K562 (cell line): ENCODE measurements around the gene HK1. TPM values are rescaled to one million over a fixed set of nuclear protein-coding genes. Genes with fewer than 3 reads are reported as not detected.
"Not testable (repeated sequence)": the region's sequence is repeated elsewhere in the genome, so short reads cannot be mapped to it uniquely, and the experiment has no call there.

ENCODE experiments used
- ATAC-seq: fragments of 200-7000 bp; cut with Tn5 transposase; 3 replicates; pipeline ENCODE4 v1.9.1; 2020; ENCODE audit warnings: moderate library complexity
- BruUV-seq: library from RNA; stranded (reverse); fragments of 400-500 nt; replicated peaks from 2 replicates; lab custom pipeline; 2021; lab: Mats Ljungman, UMichigan
- CTCF ChIA-PET: fragments of 300-600 bp; formaldehyde crosslinking; extraction: SDS; loops from one replicate; lab custom pipeline; 2021; ENCODE audit warnings: low intra/inter-chr PET ratio; lab: Yijun Ruan, JAX
- POLR2A ChIA-PET: fragments of 300-600, 350-650 bp; sonication (Branson Sonifier 250); formaldehyde crosslinking; extraction: SDS; loops from one replicate; lab custom pipeline; 2021; ENCODE audit warnings: antibody characterized with exemption, inconsistent platforms; lab: Yijun Ruan, JAX
- DNase-seq, 4 experiments: peaks; one replicate each; pipeline versions ENCODE4 v3.0.0 to v3.0.0-alpha.2; 2011 to 2018; ENCODE audit warnings: low spot score in 3 of 4, mixed read lengths in 3 of 4; ENCODE audit errors: extremely low read depth in 1 of 4
- FAIRE-seq: peaks from 2 replicates; lab custom pipeline; 2011; peaks lifted over from hg19 to GRCh38; lab: Jason Lieb, UNC
- H2AFZ ChIP-seq: 2 replicates; pipeline ENCODE4 v1.6.0; 2011; ENCODE audit warnings: low read depth, low read length, control low read depth, inconsistent platforms
- H3K27ac ChIP-seq: fragments of 200-600 bp; 3 replicates; pipeline ENCODE4 v1.8.0; 2011; ENCODE audit warnings: low read depth, mild to moderate bottlenecking, control low read depth, inconsistent platforms, low read length, moderate library complexity, mixed read lengths; ENCODE audit errors: extremely low read depth
- H3K27me3 ChIP-seq, 2 experiments: fragments of 300-600 bp in 1 of 2; 2 replicates in 1 of 2; 3 replicates in 1 of 2; pipeline versions ENCODE4 v1.6.0 to v1.8.0; 2011; ENCODE audit warnings: inconsistent platforms in 2 of 2, low read length in 2 of 2, mild to moderate bottlenecking in 1 of 2, mixed read lengths in 1 of 2, moderate library complexity in 1 of 2; ENCODE audit not compliant: control insufficient read depth in 2 of 2, insufficient read depth in 2 of 2
- H3K36me3 ChIP-seq: fragments of 300-600 bp; 3 replicates; pipeline ENCODE4 v1.8.0; 2011; ENCODE audit warnings: mild to moderate bottlenecking, low read length, inconsistent platforms; ENCODE audit not compliant: control insufficient read depth, insufficient read depth
- H3K4me1 ChIP-seq, 2 experiments: fragments of 200-600 bp in 1 of 2; replicated peaks in 1 of 2; 2 replicates in 1 of 2; 3 replicates in 1 of 2; pipeline versions ENCODE4 v1.5.1 to v1.8.0; 2011; ENCODE audit warnings: inconsistent platforms in 2 of 2, low read length in 2 of 2, mild to moderate bottlenecking in 1 of 2, mixed read lengths in 1 of 2, moderate library complexity in 1 of 2; ENCODE audit not compliant: control insufficient read depth in 2 of 2, insufficient read depth in 2 of 2
- H3K4me2 ChIP-seq: 2 replicates; pipeline ENCODE4 v1.6.1; 2011; ENCODE audit warnings: low read length, control low read depth, inconsistent platforms, mixed read lengths; ENCODE audit not compliant: insufficient read depth
- H3K4me3 ChIP-seq: fragments of 200-600 bp; sonication (generic), shearing (Covaris generic); 2 replicates; pipeline ENCODE4 v1.5.1; 2016; ENCODE audit warnings: control low read depth, inconsistent platforms
- H3K79me2 ChIP-seq: fragments of 200-600 bp; 3 replicates; pipeline ENCODE4 v1.8.0; 2011; ENCODE audit warnings: low read length, inconsistent platforms; ENCODE audit not compliant: control insufficient read depth, insufficient read depth
- H3K9ac ChIP-seq, 2 experiments: 2 replicates each; pipeline versions ENCODE4 v1.6.0 to v1.6.1; 2011; ENCODE audit warnings: low read depth in 2 of 2, low read length in 2 of 2, control low read depth in 1 of 2, inconsistent platforms in 1 of 2, mild to moderate bottlenecking in 1 of 2, mixed read lengths in 1 of 2; ENCODE audit not compliant: insufficient read depth in 1 of 2
- H3K9me1 ChIP-seq: one replicate; pipeline ENCODE4 v1.6.0; 2011; ENCODE audit warnings: inconsistent platforms, mild to moderate bottlenecking, low read length, moderate library complexity; ENCODE audit not compliant: control insufficient read depth, insufficient read depth
- H3K9me3 ChIP-seq: replicated peaks from 2 replicates; pipeline ENCODE4 v1.5.1; 2011; ENCODE audit warnings: low read depth, low read length, inconsistent platforms; ENCODE audit not compliant: control insufficient read depth, insufficient read depth
- H4K20me1 ChIP-seq: replicated peaks from 2 replicates; pipeline ENCODE4 v1.6.1; 2011; ENCODE audit warnings: low read length, inconsistent platforms, mixed read lengths; ENCODE audit not compliant: control insufficient read depth, insufficient read depth
- ELF1 ChIP-seq: fragments of 200-800 bp; sonication (Bioruptor generic); IDR thresholded peaks from 2 replicates; pipeline ENCODE4 v1.6.1; 2016; ENCODE audit warnings: missing genetic modification characterization, missing compliant biosample characterization
- PYGO2 ChIP-seq: fragments of 450-650 bp; IDR thresholded peaks from 2 replicates; pipeline ENCODE4 v1.6.1; 2016; ENCODE audit warnings: mild to moderate bottlenecking, missing genetic modification characterization, moderate library complexity, missing compliant biosample characterization
- ZNF609 ChIP-seq: sonication (generic); formaldehyde crosslinking; IDR thresholded peaks from 2 replicates; pipeline ENCODE4 v1.8.1; 2023; ENCODE audit warnings: missing genetic modification reagents, mild to moderate bottlenecking, borderline replicate concordance
- ZNF780A ChIP-seq: fragments of 250-450 bp; sonication (Bioruptor Pico); IDR thresholded peaks from 2 replicates; pipeline ENCODE4 v1.5.0; 2021; ENCODE audit warnings: mild to moderate bottlenecking
- WGBS: fragments of 100-300 bp; shearing (Covaris generic); methylation state at CpG from one replicate; pipeline ENCODE4 v1.1.6; 2016; ENCODE audit warnings: low coverage, mixed read lengths; ENCODE audit not compliant: insufficient coverage; ENCODE audit errors: missing lambda C conversion rate; 5-methylcytosine and 5-hydroxymethylcytosine counted together
- in situ Hi-C: fragments of 300-500 bp; cut with MboI; formaldehyde crosslinking; loops from 4 replicates; pipeline ENCODE4 v1.15.0; 2018; ENCODE audit warnings: inconsistent platforms, mixed read lengths
- intact Hi-C: fragments of 100-400 bp; cut with micrococcal nuclease; formaldehyde crosslinking; loops from 2 replicates; pipeline ENCODE4 v1.14.2; 2022
- polyA plus RNA-seq, 8 experiments: library from polyadenylated mRNA; depleted of rRNA in 4 of 8; stranded (reverse) in 5 of 8; unstranded in 3 of 8; fragments of >200 nt; fragmentation: Nextera tagmentation in 2 of 8; fragmentation: Illumina TruSeq in 1 of 8; extraction: Ambion mirVana in 2 of 8; extraction: Trizol in 1 of 8; gene quantifications; 2 replicates each; pipeline versions ENCODE4 v1.2.1 to v1.2.3, GENCODE V29; 2011 to 2014; ENCODE audit warnings: inconsistent platforms in 1 of 8, missing spikeins in 1 of 8
- total RNA-seq, 7 experiments: library from RNA; depleted of rRNA in 6 of 7; stranded (reverse); fragments of >200 nt in 6 of 7; fragmentation: Illumina TruSeq in 2 of 7; extraction: Trizol in 2 of 7; gene quantifications; 2 replicates each; pipeline versions ENCODE4 v1.2.1 to v1.2.3, GENCODE V29; 2011 to 2021; ENCODE audit warnings: low replicate concordance in 1 of 7

HK1 gene
- total and polyA plus RNA-seq, 9 of the 15 experiments (the other 6 are each of a cell fraction or from before 2014, with no cell fraction given): 29.2 to 444 (median 193) TPM

GRCh38 chr10:69250041-69250440 lies 28.3 kb upstream of the HK1 start:
- POLR2A ChIA-PET: interaction anchor here (0.5 to 0.7 kb wide), 3 partner anchors 75 to 1271 kb away, joined by 3 read pairs; no protein-coding TSS in a partner anchor
- Histone ChIP-seq H3K27ac (no peak overlapping the region), H3K4me1 (peaks cover 0 to 16% of the 10 kb centered on the region in 2 experiments; a peak in 2 of 5 replicates), H3K36me3 (no peaks in the 10 kb centered on the region), H3K4me2 (no peak overlapping the region), H2AFZ (peak overlapping the region; percentile 34; the same call in 1 of the 2 replicates), H3K27me3 (no peaks in the 10 kb centered on the region), H3K9me1 (no peaks in the 10 kb centered on the region), H3K79me2 (no peaks in the 10 kb centered on the region), H3K9me3 (no peaks in the 10 kb centered on the region), H3K4me3 (no peak overlapping the region), H4K20me1 (no peaks in the 10 kb centered on the region)
- no peak for FAIRE-seq
- intact Hi-C loops: no loop called here
- 73% methylated on average over 10 of the region's 14 CpGs for WGBS
- CTCF ChIA-PET: no interaction called here
- no TSS peak for BruUV-seq
- ATAC-seq: no peak
- DNase-seq: no peak
- TF ChIP-seq ELF1 (tag) (no peak), ZNF609 (CRISPR knock-in tag) (no peak), PYGO2 (tag) (no peak), ZNF780A (CRISPR knock-in tag) (no peak)
- TF ChIP-seq, all 486 proteins: peak for 0
- H3K9ac ChIP-seq: peak overlapping the region in 1 of 2 experiments; percentile 70; a peak in 1 of 4 replicates
- in situ Hi-C loops: no loop called here

GRCh38 chr10:69251417-69251816 lies 26.9 kb upstream of the HK1 start:
- H3K9me3 ChIP-seq, CTCF ChIA-PET, in situ Hi-C loops, H3K36me3 ChIP-seq, H3K27me3 ChIP-seq, H3K79me2 ChIP-seq, H3K9ac ChIP-seq, H4K20me1 ChIP-seq, H2AFZ ChIP-seq, POLR2A ChIA-PET, H3K4me3 ChIP-seq, H3K9me1 ChIP-seq, H3K27ac ChIP-seq, intact Hi-C loops, H3K4me2 ChIP-seq, FAIRE-seq, ATAC-seq, DNase-seq, BruUV-seq: not testable (repeated sequence)
- H3K4me1 ChIP-seq: peaks cover 0 to 16% of the 10 kb centered on the region in 2 experiments; a peak in 2 of 5 replicates
- WGBS: 25% methylated on average over 2 of the region's 2 CpGs
